PC-9 (cell line): ENCODE measurements around the gene SMC6. TPM values are rescaled to one million over a fixed set of nuclear protein-coding genes. Genes with fewer than 3 reads are reported as not detected.
A peak's percentile ranks its signal among the peaks of the same experiment; 100 is the strongest.

Experiments used
- BruUV-seq: library from RNA; stranded (reverse); fragments of 400-500 nt; replicated peaks from 2 replicates; lab custom pipeline; 2021; lab: Mats Ljungman, UMichigan
- CTCF ChIA-PET: fragments of 300-600 bp; sonication (Branson Sonifier 250); formaldehyde crosslinking; loops from one replicate; lab custom pipeline; 2022; ENCODE audit warnings: antibody characterized with exemption; lab: Charles Lee
- POLR2A ChIA-PET: fragments of 300-600 bp; sonication (Branson Sonifier 250); formaldehyde crosslinking; loops from one replicate; lab custom pipeline; 2022; ENCODE audit warnings: antibody characterized with exemption; ENCODE audit not compliant: unreplicated experiment; lab: Charles Lee
- DNase-seq, 2 experiments: peaks; one replicate each; pipeline versions ENCODE4 v3.0.0 to v3.0.0-alpha.2; 2015 to 2022; ENCODE audit warnings: mixed read lengths in 1 of 2
- H2AFZ ChIP-seq: fragments of 200-600 bp; sonication (generic); 2 replicates; pipeline ENCODE4 v1.8.1; 2017; ENCODE audit warnings: antibody characterized with exemption
- H3F3A ChIP-seq: fragments of 200-600 bp; sonication (generic); 2 replicates; pipeline ENCODE4 v1.8.1; 2017; ENCODE audit warnings: antibody characterized with exemption, mild to moderate bottlenecking, low read depth; ENCODE audit not compliant: insufficient read depth
- H3K27ac ChIP-seq: fragments of 200-600 bp; sonication (generic); 2 replicates; pipeline ENCODE4 v1.6.1; 2016; ENCODE audit warnings: mixed run types
- H3K27me3 ChIP-seq: fragments of 200-600 bp; sonication (generic); 2 replicates; pipeline ENCODE4 v1.6.1; 2016; ENCODE audit warnings: low read depth, mixed run types; ENCODE audit not compliant: insufficient read depth
- H3K36me3 ChIP-seq: fragments of 200-600 bp; sonication (generic); 2 replicates; pipeline ENCODE4 v1.6.1; 2016; ENCODE audit warnings: low read depth, mixed run types
- H3K4me1 ChIP-seq: fragments of 200-600 bp; sonication (generic); replicated peaks from 2 replicates; pipeline ENCODE4 v1.6.1; 2016; ENCODE audit warnings: mixed run types; ENCODE audit not compliant: insufficient read depth
- H3K4me2 ChIP-seq: fragments of 200-600 bp; sonication (generic); 2 replicates; pipeline ENCODE4 v1.6.1; 2017; ENCODE audit warnings: mixed run types
- H3K4me3 ChIP-seq: fragments of 200-600 bp; sonication (generic); 2 replicates; pipeline ENCODE4 v1.6.1; 2016; ENCODE audit warnings: mixed run types
- H3K79me2 ChIP-seq: fragments of 200-600 bp; sonication (generic); 2 replicates; pipeline ENCODE4 v1.6.1; 2017; ENCODE audit warnings: low read depth, mixed run types
- H3K9me2 ChIP-seq: fragments of 200-600 bp; sonication (generic); 2 replicates; pipeline ENCODE4 v1.8.1; 2017; ENCODE audit warnings: mild to moderate bottlenecking; ENCODE audit not compliant: insufficient read depth
- H3K9me3 ChIP-seq: fragments of 200-600 bp; sonication (generic); 2 replicates; pipeline ENCODE4 v1.8.1; 2016; ENCODE audit warnings: low read depth; ENCODE audit not compliant: insufficient read depth
- H4K20me1 ChIP-seq: fragments of 200-600 bp; sonication (generic); 2 replicates; pipeline ENCODE4 v1.8.1; 2017; ENCODE audit not compliant: insufficient read depth
- EZH2 ChIP-seq: fragments of 200-600 bp; sonication (generic); IDR thresholded peaks from 2 replicates; pipeline ENCODE4 v1.8.0; 2017; ENCODE audit warnings: antibody characterized with exemption, low read depth
- intact Hi-C: fragments of 100-400 bp; cut with micrococcal nuclease; formaldehyde crosslinking; loops from one replicate; pipeline ENCODE4 v1.10.0; 2022; ENCODE audit not compliant: unreplicated experiment
- total RNA-seq: library from RNA; stranded (reverse); gene quantifications from 2 replicates; pipeline ENCODE4 v1.2.3, GENCODE V29; 2021
- TF ChIP-seq, protein P1 (sequence below): fragments of 200-600 bp; sonication (generic); conservative IDR thresholded peaks from 2 replicates; pipeline ENCODE4 v1.6.1; 2017; ENCODE audit warnings: mixed run types, antibody characterized with exemption, mild to moderate bottlenecking, moderate library complexity

The SMC6 gene
- total RNA-seq, 1 experiment from 2014 or later, result 19.2 TPM

DNA sequence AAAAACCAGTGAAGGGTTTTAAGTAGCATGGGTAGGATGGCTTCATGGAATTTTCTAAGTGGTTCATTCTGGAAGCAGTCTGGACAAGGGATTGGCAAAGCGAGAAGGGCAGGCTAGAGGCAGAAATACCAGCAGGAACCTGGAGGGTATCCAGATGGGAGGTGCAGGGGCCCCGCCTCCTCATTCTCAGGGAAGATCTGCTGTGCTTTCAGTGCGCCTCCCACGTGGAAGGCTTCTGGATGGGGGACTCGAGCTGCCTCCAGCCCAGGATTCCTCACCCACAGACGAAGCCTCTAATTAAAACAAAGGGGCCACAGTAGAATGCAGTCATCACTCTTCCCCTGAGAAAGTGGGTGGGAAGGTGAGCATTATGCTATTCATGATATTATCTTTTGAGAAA is 133.3 kb downstream of the SMC6 start:
- no peak overlapping the region for H3K27ac ChIP-seq
- DNase-seq, result peak in 1 of 2 experiments; percentile 37
- ChIA-PET POLR2A (no interaction called here), CTCF (no interaction called here)
- no peak overlapping the region for H2AFZ ChIP-seq
- no peak overlapping the region for H3K4me2 ChIP-seq
- no peaks in the 10 kb centered on the region for H3K9me2 ChIP-seq
- no peaks in the 10 kb centered on the region for H4K20me1 ChIP-seq
- H3K36me3 ChIP-seq, result no peaks in the 10 kb centered on the region
- no peak for TF ChIP-seq EZH2
- TF ChIP-seq, protein P1, sequence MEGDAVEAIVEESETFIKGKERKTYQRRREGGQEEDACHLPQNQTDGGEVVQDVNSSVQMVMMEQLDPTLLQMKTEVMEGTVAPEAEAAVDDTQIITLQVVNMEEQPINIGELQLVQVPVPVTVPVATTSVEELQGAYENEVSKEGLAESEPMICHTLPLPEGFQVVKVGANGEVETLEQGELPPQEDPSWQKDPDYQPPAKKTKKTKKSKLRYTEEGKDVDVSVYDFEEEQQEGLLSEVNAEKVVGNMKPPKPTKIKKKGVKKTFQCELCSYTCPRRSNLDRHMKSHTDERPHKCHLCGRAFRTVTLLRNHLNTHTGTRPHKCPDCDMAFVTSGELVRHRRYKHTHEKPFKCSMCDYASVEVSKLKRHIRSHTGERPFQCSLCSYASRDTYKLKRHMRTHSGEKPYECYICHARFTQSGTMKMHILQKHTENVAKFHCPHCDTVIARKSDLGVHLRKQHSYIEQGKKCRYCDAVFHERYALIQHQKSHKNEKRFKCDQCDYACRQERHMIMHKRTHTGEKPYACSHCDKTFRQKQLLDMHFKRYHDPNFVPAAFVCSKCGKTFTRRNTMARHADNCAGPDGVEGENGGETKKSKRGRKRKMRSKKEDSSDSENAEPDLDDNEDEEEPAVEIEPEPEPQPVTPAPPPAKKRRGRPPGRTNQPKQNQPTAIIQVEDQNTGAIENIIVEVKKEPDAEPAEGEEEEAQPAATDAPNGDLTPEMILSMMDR, result no peak
- H3K9me3 ChIP-seq, result no peaks in the 10 kb centered on the region
- peaks cover 10% of the 10 kb centered on the region; the same call in 1 of the 2 replicates for H3F3A ChIP-seq
- H3K79me2 ChIP-seq, result no peaks in the 10 kb centered on the region
- no TSS peak for BruUV-seq
- no peaks in the 10 kb centered on the region for H3K27me3 ChIP-seq
- H3K4me1 ChIP-seq, result peaks cover 24% of the 10 kb centered on the region
- no peak overlapping the region for H3K4me3 ChIP-seq
- intact Hi-C loops, result no loop called here

DNA sequence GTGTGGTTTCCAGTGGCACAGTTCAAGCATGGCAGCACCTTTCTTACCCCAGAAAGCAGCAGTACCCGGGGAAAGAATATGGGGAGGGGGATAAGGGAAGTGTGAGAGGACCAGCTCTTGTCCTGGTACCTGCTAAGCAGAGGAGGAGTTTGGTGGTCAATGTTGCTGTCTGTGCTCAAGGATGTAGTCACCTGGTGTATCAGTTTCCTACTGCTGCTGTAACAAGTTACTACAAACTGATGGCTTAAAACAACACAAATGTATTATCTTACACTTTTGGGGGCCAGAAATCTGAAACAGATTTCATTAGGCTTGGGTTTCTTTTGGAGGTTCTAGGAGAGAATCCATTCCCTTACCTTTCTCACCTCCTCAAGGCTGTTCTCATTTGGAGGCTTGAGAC is 135.7 kb downstream of the SMC6 start:
- intact Hi-C loops, result no loop called here
- H3K79me2 ChIP-seq, result no peaks in the 10 kb centered on the region
- no TSS peak for BruUV-seq
- TF ChIP-seq, protein P1, result no peak
- TF ChIP-seq EZH2, result no peak
- no peaks in the 10 kb centered on the region for H3K27me3 ChIP-seq
- H3K4me3 ChIP-seq, result no peak overlapping the region
- DNase-seq, result no peak
- H3K9me3 ChIP-seq, result no peaks in the 10 kb centered on the region
- H3K4me1 ChIP-seq, result peaks cover 27% of the 10 kb centered on the region
- no peak overlapping the region for H2AFZ ChIP-seq
- POLR2A ChIA-PET, result no interaction called here
- CTCF ChIA-PET, result no interaction called here
- no peaks in the 10 kb centered on the region for H3K36me3 ChIP-seq
- peaks cover 12% of the 10 kb centered on the region; the same call in 1 of the 2 replicates for H3F3A ChIP-seq
- 0 out of 2 replicates have a peak, but pooled peaks cover 5% of the 10 kb centered on the region for H3K9me2 ChIP-seq
- H3K4me2 ChIP-seq, result no peak overlapping the region
- no peak overlapping the region for H3K27ac ChIP-seq
- H4K20me1 ChIP-seq, result no peaks in the 10 kb centered on the region

DNA sequence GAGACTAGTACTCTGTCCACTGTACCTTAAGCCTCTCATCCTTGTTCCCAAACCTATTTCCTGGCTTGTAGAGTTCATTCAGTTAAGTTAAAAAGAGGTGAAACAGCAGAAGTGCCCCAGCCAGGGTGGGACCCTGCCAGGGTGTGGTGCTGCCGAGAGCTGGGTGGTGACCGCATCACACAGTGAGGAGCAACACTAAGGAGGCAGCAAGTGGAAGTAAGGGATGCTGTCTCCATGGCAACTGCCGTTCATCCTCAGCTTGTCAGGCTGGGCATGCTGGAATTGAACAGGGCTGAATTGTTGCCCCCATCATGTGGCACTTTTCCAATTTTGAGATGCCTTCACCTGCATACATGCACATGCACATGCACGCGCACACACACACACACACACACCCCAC is 136.1 kb downstream of the SMC6 start:
- TF ChIP-seq, protein P1, result no peak
- TF ChIP-seq EZH2, result no peak
- DNase-seq, result no peak
- H3K4me1 ChIP-seq, result peaks cover 27% of the 10 kb centered on the region
- H3K9me2 ChIP-seq, result 0 out of 2 replicates have a peak, but pooled peaks cover 5% of the 10 kb centered on the region
- no peak overlapping the region for H3K4me2 ChIP-seq
- peaks cover 12% of the 10 kb centered on the region; the same call in 1 of the 2 replicates for H3F3A ChIP-seq
- no peaks in the 10 kb centered on the region for H4K20me1 ChIP-seq
- no peaks in the 10 kb centered on the region for H3K9me3 ChIP-seq
- no peaks in the 10 kb centered on the region for H3K27me3 ChIP-seq
- BruUV-seq, result no TSS peak
- H2AFZ ChIP-seq, result no peak overlapping the region
- POLR2A ChIA-PET, result no interaction called here
- H3K79me2 ChIP-seq, result no peaks in the 10 kb centered on the region
- CTCF ChIA-PET, result no interaction called here
- H3K36me3 ChIP-seq, result no peaks in the 10 kb centered on the region
- no peak overlapping the region for H3K27ac ChIP-seq
- intact Hi-C loops, result no loop called here
- H3K4me3 ChIP-seq, result no peak overlapping the region
